MM.1S (cell line): ENCODE results near the gene SCAI.

Source experiments
- DNase-seq: peaks from one replicate; pipeline ENCODE4 v3.0.0-alpha.2; 2015
- H2AFZ ChIP-seq: fragments of 300-600 bp; sonication (generic); 2 replicates; pipeline ENCODE4 v1.6.0; 2016; ENCODE audit warnings: antibody characterized with exemption, low read length
- H3F3A ChIP-seq: fragments of 300-600 bp; sonication (generic); 2 replicates; pipeline ENCODE4 v1.6.1; 2016; ENCODE audit warnings: mild to moderate bottlenecking, antibody characterized with exemption, low read length, moderate library complexity, mixed read lengths; ENCODE audit not compliant: insufficient read depth
- H3K27ac ChIP-seq: fragments of 300-600 bp; sonication (generic); 2 replicates; pipeline ENCODE4 v1.5.1; 2016; ENCODE audit warnings: mild to moderate bottlenecking, low read length
- H3K27me3 ChIP-seq: fragments of 300-600 bp; sonication (generic); replicated peaks from 2 replicates; pipeline ENCODE4 v1.6.0; 2016; ENCODE audit warnings: low read length; ENCODE audit not compliant: insufficient read depth
- H3K36me3 ChIP-seq: fragments of 300-600 bp; sonication (generic); replicated peaks from 2 replicates; pipeline ENCODE4 v1.6.1; 2016; ENCODE audit warnings: mild to moderate bottlenecking, low read length, mixed read lengths; ENCODE audit not compliant: insufficient read depth
- H3K4me1 ChIP-seq: fragments of 300-600 bp; sonication (generic); 2 replicates; pipeline ENCODE4 v1.6.1; 2016; ENCODE audit warnings: low read length, mixed read lengths
- H3K4me2 ChIP-seq: fragments of 300-600 bp; sonication (generic); 2 replicates; pipeline ENCODE4 v1.6.0; 2016; ENCODE audit warnings: low read depth, low read length
- H3K4me3 ChIP-seq: fragments of 300-600 bp; sonication (generic); 2 replicates; pipeline ENCODE4 v1.5.1; 2016; ENCODE audit warnings: low read length, mixed read lengths
- H3K79me2 ChIP-seq: fragments of 300-600 bp; sonication (generic); 2 replicates; pipeline ENCODE4 v1.6.1; 2016; ENCODE audit warnings: mixed run types, low read length, mixed read lengths
- H3K9ac ChIP-seq: fragments of 300-600 bp; sonication (generic); 2 replicates; pipeline ENCODE4 v1.6.1; 2016; ENCODE audit warnings: low read length, mixed read lengths
- H3K9me2 ChIP-seq: fragments of 300-600 bp; sonication (generic); replicated peaks from 2 replicates; pipeline ENCODE4 v1.6.1; 2016; ENCODE audit warnings: mild to moderate bottlenecking, low read length, mixed read lengths; ENCODE audit not compliant: insufficient read depth
- H3K9me3 ChIP-seq: fragments of 300-600 bp; sonication (generic); replicated peaks from 2 replicates; pipeline ENCODE4 v1.6.1; 2016; ENCODE audit warnings: mild to moderate bottlenecking, low read length, mixed read lengths; ENCODE audit not compliant: insufficient read depth
- H4K20me1 ChIP-seq: fragments of 300-600 bp; sonication (generic); 2 replicates; pipeline ENCODE4 v1.6.1; 2016; ENCODE audit warnings: mild to moderate bottlenecking, low read length, moderate library complexity, mixed read lengths; ENCODE audit not compliant: insufficient read depth
- CTCF ChIP-seq: fragments of 300-600 bp; sonication (generic); IDR thresholded peaks from 2 replicates; pipeline ENCODE4 v1.5.1; 2016; ENCODE audit warnings: antibody characterized with exemption, low read length, mixed read lengths
- EZH2 ChIP-seq: fragments of 300-600 bp; sonication (generic); optimal IDR thresholded peaks from 2 replicates; pipeline ENCODE3; 2017; ENCODE audit warnings: low read depth, mild to moderate bottlenecking, antibody characterized with exemption, low read length, mixed read lengths
- EZH2phosphoT487 ChIP-seq: fragments of 300-600 bp; sonication (generic); IDR thresholded peaks from 2 replicates; pipeline ENCODE4 v1.6.1; 2018; ENCODE audit warnings: antibody characterized with exemption, low read length

SCAI gene

GRCh38 chr9:125147401-125147951, 4.1 kb upstream of the SCAI start:
- H3K4me1 ChIP-seq = peaks cover 35% of the 10 kb centered on the region
- no peaks in the 10 kb centered on the region for H3K79me2 ChIP-seq
- H3K4me3 ChIP-seq = no peak overlapping the region
- no peak overlapping the region for H2AFZ ChIP-seq
- H3F3A ChIP-seq = peaks cover 12% of the 10 kb centered on the region
- no peak for DNase-seq
- H3K27me3 ChIP-seq = no peaks in the 10 kb centered on the region
- H3K9ac ChIP-seq = no peak overlapping the region
- no peaks in the 10 kb centered on the region for H3K9me2 ChIP-seq
- no peak overlapping the region; the same call in 1 of the 2 replicates for H3K27ac ChIP-seq
- H3K4me2 ChIP-seq = no peak overlapping the region
- no peaks in the 10 kb centered on the region for H4K20me1 ChIP-seq
- H3K9me3 ChIP-seq = no peaks in the 10 kb centered on the region
- no peaks in the 10 kb centered on the region for H3K36me3 ChIP-seq
- no peak for TF ChIP-seq CTCF
- TF ChIP-seq EZH2phosphoT487 = no peak
- no peak for TF ChIP-seq EZH2

- no peak for TF ChIP-seq EZH2
- TF ChIP-seq EZH2phosphoT487 = no peak
- no peak for TF ChIP-seq CTCF
- no peaks in the 10 kb centered on the region for H3K9me3 ChIP-seq
- peak overlapping the region; percentile 22; the same call in 1 of the 2 replicates for H3K9ac ChIP-seq
- H3K27ac ChIP-seq = peak overlapping the region; percentile 33; the same call in 1 of the 2 replicates
- H2AFZ ChIP-seq = no peak overlapping the region
- H3K36me3 ChIP-seq = no peaks in the 10 kb centered on the region
- peaks cover 12% of the 10 kb centered on the region for H3F3A ChIP-seq
- no peaks in the 10 kb centered on the region for H4K20me1 ChIP-seq
- H3K4me3 ChIP-seq = peak overlapping the region; percentile 14; the same call in 1 of the 2 replicates
- peaks cover 35% of the 10 kb centered on the region for H3K4me1 ChIP-seq
- peak; percentile 36 for DNase-seq
- H3K9me2 ChIP-seq = no peaks in the 10 kb centered on the region
- peak overlapping the region; percentile 31 for H3K4me2 ChIP-seq
- peaks cover 9% of the 10 kb centered on the region; the same call in 1 of the 2 replicates for H3K79me2 ChIP-seq
- H3K27me3 ChIP-seq = no peaks in the 10 kb centered on the region
These were observed 2.9 kb upstream of the SCAI start for GRCh38 chr9:125146247-125146646.

DNA sequence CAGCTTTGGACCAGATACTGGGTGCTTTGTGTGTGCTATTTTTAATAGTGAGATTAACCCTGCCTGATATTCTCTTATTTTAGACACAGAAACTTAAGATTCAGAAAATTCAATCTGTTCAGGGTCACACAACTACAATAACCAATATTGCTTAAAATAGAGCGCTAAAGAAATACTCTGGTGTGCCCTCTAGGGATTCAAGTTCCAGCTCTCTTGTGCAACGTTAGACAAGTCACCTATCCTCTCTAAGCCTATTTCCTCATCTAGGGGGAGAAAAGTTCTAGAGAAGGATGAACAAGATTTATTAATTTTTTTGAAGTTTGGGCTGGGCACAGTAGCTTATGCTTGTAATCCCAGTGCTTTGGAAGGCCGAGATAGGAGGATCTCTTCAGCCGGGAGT, 2.1 kb upstream of the SCAI start:
- Histone ChIP-seq H3K4me1 (peaks cover 35% of the 10 kb centered on the region), H3F3A (peaks cover 12% of the 10 kb centered on the region), H3K9me3 (no peaks in the 10 kb centered on the region), H3K4me3 (no peak overlapping the region), H2AFZ (no peak overlapping the region), H4K20me1 (no peaks in the 10 kb centered on the region), H3K79me2 (peaks cover 12% of the 10 kb centered on the region; the same call in 1 of the 2 replicates), H3K36me3 (no peaks in the 10 kb centered on the region), H3K27ac (no peak overlapping the region), H3K4me2 (no peak overlapping the region), H3K9ac (no peak overlapping the region), H3K9me2 (no peaks in the 10 kb centered on the region), H3K27me3 (no peaks in the 10 kb centered on the region)
- TF ChIP-seq EZH2phosphoT487 (no peak), EZH2 (no peak)
- no peak for DNase-seq
